Left colon (tissue), 2 donors: Measurements from ENCODE around the gene MED6. TPM values are rescaled to one million over a fixed set of nuclear protein-coding genes. Genes with fewer than 3 reads are reported as not detected.

Experiments used
- ATAC-seq: fragments of 200-7000 bp; cut with Tn5 transposase; one replicate; pipeline ENCODE4 v1.9.1; 2020; ENCODE audit warnings: mild to moderate bottlenecking, moderate library complexity
- DNase-seq, 2 donors: peaks; one replicate each; pipeline ENCODE4 v3.0.0-alpha.2; 2020
- intact Hi-C, 2 donors: fragments of 100-400 bp; cut with DNase I in 1 of 2; cut with micrococcal nuclease in 1 of 2; formaldehyde crosslinking; loops; one replicate each; pipeline versions ENCODE4 v1.11.2 to v1.14.0; 2022; cut with DNase I, micrococcal nuclease
- long read RNA-seq: library from polyadenylated mRNA; unstranded; transcript quantifications from one replicate; pipeline ENCODE4 v2.0.0, GENCODE V29; 2021
- total RNA-seq, 2 donors: library from RNA; stranded (reverse); fragmentation: NEBNext Ultra II Directional; extraction: Animal tissue kit (Norgen Biotek cat#: 25700); gene quantifications; one replicate each; pipeline ENCODE4 v1.2.1, GENCODE V29; 2021
- donor health status: DM: no; HTN: no; CAD: no.
- donor health status: DM: yes; HTN: yes; CAD: no.

The MED6 gene, protein sequence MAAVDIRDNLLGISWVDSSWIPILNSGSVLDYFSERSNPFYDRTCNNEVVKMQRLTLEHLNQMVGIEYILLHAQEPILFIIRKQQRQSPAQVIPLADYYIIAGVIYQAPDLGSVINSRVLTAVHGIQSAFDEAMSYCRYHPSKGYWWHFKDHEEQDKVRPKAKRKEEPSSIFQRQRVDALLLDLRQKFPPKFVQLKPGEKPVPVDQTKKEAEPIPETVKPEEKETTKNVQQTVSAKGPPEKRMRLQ
- 10 to 100 TPM; 19.9 to 21.1 TPM for total RNA-seq
- long read RNA-seq, transcript MED6-201 (8 exons, 1,995 nt): major isoform, 6 of 8 reads
- long read RNA-seq, partial matches to known transcripts: 1 of 8 reads
- long read RNA-seq, other reads (novel, unspliced or antisense): 1 of 8 reads

DNA sequence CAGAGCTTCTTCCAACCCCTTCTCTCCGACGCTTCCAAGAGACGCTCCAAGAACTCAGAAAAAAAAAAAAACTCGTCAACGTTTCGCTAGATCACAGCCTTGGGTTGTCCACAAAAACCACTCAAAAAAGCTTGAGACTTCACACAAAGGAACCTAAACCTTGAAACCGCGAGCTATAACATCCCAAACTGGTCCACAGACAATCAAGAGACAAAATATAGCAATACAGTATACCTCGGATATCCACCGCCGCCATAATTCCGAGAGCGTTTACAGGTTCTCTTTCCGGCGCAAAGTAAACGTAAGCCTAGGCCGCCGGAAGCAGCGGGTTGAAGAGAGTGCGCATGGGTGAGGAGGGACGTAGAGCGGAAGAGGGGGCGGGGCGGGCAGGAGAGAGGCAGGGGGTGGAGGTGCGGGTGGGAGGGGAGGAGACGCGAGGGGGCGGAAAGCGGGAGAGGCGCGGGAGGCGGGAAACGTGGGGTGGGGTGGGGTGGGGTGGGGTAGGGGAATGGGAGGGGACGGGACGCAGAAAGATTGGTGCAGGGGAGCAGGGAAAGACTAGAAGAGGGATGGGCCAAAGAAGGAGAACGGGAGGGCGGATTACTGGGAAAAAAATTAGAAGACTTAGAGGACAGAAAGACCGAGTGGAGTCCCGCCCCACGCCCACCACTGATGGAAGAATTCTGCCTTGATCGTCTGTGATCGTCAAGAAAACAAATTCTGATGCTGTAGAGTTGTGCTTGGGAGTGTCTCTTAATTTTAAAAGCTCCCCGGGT is at the start of gene MED6:
Gene MED6, minus strand, starts transcription at position 274 of the 776 bp plus-strand sequence. Its CDS starts 18 bp downstream, at position 256.
- DNase-seq (peak; percentile 95 to 96), ATAC-seq (peak; percentile 100)
- intact Hi-C loops: no loop called here

DNA sequence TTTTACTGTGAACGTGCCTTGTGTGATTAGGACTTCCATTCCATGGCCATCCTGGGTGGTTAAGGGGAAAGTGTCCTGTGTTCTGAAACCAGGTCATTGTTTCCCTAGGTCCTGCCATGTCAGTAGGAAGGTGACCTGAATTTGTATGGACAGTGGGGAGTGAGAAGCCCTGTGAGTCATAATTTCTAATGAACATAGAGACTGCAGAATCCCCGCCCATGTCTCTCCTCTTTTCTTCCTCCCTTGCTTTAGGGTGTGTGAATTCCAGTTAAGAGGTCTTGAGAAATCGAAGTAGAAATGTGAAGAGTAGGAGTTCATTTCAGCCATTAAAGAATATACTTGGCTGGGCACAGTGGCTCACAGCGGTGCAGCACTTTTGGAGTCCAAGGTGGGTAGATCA is 49.3 kb upstream of the MED6 start:
- DNase-seq: no peak
- ATAC-seq: no peak
- intact Hi-C loops: no loop called here

DNA sequence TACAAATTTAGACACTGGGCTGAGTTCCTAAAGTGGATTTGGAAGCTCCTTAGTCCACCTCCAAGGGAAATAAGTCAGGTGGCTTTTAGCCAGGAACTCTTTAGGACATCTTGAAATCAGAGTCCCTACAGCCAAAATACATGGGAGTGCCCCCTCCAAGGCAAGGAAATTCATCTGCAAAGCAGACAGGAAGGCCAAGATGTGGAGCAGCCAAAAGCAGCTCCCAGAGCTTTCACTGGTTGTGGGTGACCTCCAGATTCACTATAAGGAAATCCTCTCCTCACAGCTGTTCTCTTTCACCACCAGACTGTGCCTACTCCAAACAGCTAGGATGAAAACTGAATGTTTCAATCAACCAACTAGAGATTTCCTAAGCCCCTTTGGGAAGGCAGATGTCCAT is 47.9 kb upstream of the MED6 start:
- DNase-seq (no peak), ATAC-seq (no peak)
- intact Hi-C loops: no loop called here

DNA sequence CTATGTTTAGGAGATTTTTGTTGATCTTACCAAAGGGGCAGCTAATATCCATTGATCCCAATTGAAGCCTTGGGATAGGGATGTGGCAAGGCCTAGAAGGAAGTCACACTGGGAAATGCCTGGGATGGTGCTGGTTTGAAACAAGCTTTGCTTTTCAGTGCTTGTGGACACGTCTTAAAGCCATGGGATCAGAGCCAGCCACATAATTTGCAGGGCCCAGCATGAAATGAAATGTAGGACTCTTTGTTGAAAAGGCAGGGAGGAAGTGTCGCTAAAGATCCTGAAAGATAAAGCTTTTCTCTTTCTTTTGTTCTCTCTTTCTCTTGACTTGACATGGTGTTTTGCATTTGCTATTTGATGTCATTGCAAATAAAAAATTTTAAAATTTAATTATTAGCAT is 46.2 kb upstream of the MED6 start:
- DNase-seq: no peak
- intact Hi-C loops: no loop called here
- no peak for ATAC-seq

DNA sequence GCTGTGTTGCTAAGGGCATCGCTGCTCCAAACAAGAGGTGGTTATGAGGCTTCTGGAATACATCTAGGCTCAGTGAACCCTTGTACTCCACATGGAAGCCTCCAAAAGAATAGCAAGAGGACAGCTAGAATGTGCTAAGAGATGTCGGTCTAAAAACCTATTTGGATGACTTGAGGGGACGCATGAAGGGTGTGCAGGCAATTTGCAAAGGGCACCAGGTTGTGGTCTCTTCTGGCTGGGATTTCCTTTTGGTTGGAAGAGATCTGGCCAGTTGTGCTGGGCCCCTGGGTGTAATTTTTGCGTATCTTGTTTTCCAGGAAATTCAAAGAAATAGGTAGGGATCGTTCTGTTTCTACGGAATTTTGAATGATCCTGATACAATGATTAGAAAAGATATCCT is 45.4 kb upstream of the MED6 start:
- ATAC-seq: no peak
- intact Hi-C loops: no loop called here
- DNase-seq: no peak

DNA sequence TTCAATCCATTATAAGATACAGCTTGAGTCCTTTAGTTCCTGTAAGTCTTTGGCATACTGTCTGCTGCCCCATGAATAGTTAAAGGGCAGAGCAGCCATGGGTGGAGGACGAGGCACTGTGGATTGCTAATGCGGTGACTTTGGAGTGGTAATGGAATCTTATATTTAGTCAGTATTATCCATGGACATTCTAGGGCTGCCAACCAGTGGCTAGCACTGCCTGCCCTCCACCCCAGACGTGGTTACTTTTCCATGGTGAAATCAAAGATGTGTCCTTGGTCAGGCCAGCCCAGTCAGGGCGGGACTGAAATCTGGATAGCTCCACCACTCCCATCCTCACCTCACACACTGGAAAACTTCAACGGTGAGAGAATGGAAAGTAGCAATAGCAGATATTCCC is 43.5 kb upstream of the MED6 start:
- no peak for DNase-seq
- no peak for ATAC-seq
- intact Hi-C loops: no loop called here

DNA sequence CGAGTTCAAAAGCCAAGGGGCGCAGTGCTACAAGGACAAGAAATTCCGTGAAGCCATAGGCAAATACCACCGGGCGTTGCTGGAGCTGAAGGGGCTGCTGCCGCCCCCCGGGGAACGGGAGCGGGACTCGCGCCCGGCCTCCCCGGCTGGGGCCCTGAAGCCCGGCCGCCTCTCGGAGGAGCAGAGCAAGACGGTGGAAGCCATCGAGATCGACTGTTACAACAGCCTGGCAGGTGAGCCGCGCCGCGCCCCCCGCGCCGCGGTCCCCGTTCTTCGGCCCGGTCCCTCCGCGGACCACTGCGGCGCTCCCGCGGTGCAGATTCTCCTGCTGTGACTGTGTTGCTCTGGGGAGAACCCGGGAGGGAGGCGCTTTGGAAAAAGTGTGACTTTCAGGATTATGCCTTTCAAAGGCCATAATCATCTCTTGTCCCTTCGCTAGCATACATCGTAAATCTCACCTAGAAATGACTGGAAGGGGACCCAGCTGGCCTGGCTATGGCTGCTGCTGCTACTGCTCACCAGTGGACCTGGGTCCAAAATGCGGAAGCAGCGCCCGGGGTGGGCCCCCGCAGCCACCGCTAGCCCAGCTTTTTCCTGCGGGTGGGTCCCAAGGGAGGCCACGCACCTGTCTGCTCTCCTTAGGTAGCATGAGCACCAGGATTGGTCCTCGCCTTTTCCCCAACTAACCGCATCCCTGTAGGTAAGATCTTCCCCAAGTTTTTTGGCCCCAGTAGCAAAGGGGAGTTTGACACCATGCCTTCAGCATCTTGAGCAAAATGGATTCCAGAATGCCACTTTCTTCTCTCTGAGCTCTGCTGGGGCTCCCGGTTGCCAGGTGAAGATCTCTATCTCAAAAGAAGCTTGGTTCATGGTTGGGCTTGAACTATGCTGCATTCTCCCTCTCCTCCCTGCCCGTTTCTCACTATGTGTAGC is 42.1 kb upstream of the MED6 start:
- ATAC-seq (peak; percentile 42), DNase-seq (peak in 1 of 2 donors; percentile 39)
- intact Hi-C loops: no loop called here

DNA sequence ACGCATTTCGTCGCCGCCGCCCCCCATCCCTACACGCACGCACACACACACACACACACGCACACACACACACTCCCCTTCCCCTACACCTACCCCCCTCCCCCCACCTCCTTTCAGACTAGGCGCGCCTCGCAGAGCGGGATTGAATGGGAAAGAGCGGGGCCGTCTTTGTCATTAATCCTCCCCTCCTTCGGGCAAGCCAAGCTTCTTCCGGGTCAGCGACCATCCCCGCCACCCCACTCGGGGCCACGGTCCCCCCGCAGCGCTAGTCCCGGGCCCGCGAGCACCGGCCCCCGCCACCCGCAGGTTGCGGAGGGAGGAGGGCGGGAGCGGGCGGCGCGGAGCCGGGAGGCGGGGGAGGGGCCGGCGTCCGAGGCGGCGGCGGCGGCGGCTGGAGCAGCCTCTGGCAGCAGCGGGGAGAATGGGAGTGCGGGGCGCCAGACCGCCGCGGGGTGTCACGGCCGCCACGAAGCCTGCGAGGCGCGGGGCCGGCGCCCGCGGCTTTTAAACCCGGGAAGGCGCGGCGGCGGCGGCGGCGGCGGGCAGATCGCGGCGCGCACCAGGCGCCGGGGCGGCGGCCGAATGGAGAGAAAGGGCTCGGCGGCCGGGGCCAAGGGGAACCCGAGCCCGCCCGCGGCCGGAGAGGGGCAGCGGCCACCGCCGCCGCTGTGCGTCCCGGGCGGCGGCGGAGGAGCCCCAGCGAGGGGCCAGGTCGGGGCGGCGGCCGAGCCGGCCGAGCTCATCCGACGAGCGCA is 41.3 kb upstream of the MED6 start, which contains the start of gene TTC9:
Gene TTC9, plus strand, starts transcription at position 369 of the 755 bp plus-strand sequence. Its CDS starts 214 bp downstream, at position 583.
- DNase-seq (peak in 1 of 2 donors; percentile 42), ATAC-seq (peak; percentile 78)
- intact Hi-C loops: no loop called here

DNA sequence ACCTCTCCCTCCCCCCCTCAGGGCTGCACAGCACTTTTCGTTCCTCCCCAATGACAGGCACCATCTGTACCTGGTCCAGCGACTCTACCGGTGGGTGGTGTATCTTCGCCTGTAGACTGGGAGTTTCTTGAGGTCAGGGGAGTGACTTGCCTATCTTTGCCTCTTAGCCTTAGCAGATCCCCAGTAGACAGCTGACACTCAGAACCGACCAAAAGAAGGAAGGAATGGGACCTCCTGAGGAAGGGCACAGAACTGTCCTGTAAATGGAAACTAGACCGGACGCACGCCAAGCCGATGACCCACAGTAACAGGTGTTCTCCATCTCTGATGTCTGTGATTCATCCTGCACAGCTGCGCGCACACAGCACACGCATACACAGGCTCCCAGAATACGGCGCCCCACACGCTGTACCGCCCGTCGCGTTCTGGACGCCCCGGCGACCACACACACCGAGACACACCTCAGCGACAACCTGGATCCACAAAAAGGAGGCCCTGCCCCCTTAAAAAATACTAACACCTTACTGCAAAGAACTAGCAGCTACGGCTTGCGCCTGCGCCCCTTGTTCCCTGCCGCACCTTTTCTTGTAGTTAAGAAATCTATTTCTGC is 40.6 kb upstream of the MED6 start:
- ATAC-seq: peak; percentile 70
- intact Hi-C loops: no loop called here
- DNase-seq: peak; percentile 40 to 45

DNA sequence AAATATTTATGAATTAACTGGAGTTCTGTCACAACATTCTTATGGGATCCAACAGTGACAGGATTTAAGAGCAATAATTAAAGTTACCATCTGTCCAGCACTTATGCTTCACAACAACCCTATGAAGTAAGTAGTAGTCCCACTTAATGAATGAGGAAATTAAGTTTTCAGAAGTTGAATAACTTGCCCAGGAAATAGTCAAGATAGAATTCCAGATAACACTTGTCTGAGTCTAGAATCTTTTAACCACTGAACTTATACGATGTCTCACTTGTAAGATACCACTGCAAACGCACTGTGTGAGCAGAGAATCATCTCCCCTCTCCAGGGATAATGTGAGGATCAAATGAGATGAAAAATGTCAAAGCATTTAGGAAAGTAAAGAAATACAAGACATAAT is 38.0 kb upstream of the MED6 start:
- intact Hi-C loops: no loop called here
- ATAC-seq (no peak), DNase-seq (no peak)

DNA sequence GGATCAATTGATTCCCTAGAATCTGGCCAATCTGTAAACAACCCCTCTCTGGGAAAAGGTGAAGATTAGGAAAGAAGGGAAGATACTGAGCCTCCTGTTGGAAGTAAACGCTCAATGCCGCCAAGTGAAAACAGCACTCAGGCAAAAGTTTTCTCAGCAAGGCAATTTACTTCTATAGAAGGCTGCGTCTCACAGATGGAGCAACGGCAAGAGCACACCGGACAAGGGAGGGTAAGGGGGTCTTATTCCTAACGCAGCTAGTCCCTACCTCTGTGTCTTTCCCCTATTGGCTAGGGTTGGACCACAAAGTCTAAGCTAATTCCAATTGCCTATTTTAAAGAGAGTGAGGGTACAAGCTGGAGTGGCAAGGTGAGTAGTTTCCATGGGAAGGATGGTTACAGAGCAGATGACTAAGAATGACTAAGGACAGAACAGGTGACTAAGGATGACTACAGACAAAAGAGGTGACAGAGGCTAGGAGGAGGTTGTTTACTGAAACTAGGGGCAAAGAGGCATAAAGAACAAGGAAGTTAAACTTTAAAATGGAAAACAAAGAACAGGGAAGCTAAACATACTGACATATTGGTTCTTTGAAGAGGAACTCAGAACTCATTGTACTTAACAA is 35.6 kb upstream of the MED6 start:
- ATAC-seq (no peak), DNase-seq (no peak)
- intact Hi-C loops: no loop called here

DNA sequence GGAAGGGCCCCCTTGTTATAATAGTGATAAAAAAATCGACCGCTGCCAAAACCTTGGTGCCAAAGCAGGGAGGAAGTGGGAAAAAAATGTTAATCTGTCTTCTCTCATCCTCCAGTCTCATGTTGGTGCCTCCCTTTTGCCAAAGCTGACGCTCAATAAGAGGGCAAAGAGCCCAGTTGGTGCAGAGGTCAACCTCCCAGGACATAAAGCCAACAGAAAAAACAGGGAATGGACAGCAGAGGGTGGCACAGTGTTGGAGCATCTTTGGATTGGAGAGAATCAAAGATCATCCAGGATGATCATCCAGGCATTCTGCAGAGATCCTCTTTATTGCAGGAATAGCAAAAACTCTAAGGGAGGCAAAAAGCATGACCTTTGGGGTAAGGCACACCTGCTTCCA is 31.5 kb upstream of the MED6 start:
- ATAC-seq (no peak), DNase-seq (no peak)
- intact Hi-C loops: no loop called here

DNA sequence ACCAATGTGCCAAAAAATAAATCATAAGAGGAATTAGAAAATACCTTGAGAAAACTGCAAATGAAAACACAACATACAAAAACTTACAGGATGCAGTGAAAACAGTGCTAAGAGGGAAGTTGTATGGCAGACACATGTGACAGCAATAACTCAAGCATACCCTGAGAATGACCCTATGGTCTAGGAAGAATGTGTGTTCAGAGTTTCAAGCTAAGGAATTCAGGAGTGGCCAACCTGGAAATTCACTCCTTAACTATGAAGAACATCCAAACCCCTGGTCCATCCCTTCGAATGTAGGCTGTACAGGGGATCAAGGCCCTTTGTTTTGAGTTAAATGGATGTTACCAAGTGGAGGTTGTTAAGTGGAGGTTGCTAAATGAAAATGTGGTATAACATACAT is 24.5 kb upstream of the MED6 start:
- ATAC-seq (no peak), DNase-seq (no peak)
- intact Hi-C loops: no loop called here

DNA sequence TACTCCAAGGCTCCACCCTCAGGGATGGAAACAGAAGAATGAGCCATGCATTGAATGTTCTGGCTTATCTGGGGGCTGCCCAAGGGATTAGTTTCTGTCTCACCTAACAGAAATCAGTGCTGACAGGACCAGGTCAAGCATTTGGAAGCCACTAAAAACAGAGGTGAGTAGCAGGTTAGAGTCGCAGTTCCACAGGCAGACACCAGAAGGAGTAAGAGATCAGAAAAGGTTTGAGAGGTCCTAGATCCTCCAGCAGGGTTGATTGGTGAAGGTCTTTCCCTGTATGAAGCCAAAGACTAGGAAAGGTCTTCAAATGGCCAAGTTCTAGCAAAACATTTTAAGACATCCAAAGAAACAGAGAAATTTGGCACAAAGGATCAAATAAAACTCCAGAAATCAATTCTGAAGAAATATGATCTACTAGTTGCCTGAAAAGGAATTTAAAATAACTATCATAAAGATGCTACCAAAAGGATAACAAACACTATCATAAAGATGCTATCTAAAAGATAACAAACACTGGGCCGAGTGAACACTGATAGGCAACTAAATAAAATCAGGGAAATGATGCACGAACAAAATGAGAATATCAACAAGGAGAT is 21.8 kb upstream of the MED6 start:
- peak; percentile 84 for ATAC-seq
- peak in 1 of 2 donors; percentile 43 for DNase-seq
- intact Hi-C loops: no loop called here

DNA sequence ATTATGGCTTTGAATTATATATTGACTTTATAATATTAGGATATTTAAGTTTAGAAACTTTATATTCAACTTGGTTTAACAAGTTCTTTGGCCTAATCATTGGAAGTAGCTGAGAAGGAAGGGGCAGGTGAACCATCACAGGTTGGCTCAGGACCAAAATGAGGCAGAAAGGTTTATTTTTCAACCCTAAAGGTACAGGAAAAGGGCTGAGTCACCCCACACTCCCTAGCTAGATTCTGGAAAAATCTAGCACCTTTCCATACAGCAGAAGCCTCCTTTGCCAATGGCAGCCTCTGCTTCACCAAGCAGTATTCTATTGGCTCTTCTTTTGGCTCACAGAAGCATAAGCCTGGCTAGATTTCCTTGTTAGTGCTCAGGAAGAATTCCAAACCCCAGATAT is 19.3 kb upstream of the MED6 start:
- ATAC-seq: no peak
- no peak for DNase-seq
- intact Hi-C loops: no loop called here

DNA sequence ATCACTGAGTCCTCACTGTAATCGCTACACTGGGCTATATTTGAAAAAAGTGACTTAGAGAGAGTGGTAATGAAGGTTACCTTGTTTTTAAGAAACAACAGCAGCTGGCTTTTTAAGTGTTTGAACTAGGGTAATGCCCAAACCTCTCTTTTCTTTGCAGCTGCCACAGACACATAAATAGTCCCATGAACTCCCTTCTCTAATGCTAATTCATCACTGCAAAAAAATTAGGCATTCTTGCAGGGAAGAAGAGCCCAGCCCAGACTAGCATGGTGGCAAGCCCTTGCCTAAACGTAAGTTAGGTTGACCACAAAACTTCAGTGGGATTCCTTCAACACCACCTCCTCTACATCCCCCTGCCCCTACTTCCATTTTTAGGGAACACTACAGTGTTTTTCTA is 17.9 kb upstream of the MED6 start:
- DNase-seq (no peak), ATAC-seq (no peak)
- intact Hi-C loops: no loop called here

DNA sequence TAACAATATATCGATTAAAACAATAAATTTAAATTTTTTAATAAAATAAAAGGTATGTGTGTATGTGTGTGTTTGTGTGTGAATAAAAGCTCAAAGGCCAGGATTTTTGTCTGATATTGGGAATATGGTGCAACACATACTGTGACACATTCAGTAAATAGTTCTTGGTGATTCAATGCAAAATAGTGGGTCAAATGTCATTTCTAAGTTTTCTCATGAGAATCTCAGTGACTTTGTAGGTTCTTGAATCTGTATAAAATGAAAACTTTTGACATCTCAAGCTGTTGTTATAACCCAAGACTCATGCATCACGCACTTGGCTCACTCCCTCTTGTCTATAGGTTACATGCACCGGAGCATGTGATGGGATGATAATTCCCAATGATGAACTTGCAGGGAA is 16.2 kb upstream of the MED6 start:
- intact Hi-C loops: no loop called here
- DNase-seq: no peak
- ATAC-seq: no peak
